ENCODE measurements around the gene AAR2.

AAR2 gene

DNA sequence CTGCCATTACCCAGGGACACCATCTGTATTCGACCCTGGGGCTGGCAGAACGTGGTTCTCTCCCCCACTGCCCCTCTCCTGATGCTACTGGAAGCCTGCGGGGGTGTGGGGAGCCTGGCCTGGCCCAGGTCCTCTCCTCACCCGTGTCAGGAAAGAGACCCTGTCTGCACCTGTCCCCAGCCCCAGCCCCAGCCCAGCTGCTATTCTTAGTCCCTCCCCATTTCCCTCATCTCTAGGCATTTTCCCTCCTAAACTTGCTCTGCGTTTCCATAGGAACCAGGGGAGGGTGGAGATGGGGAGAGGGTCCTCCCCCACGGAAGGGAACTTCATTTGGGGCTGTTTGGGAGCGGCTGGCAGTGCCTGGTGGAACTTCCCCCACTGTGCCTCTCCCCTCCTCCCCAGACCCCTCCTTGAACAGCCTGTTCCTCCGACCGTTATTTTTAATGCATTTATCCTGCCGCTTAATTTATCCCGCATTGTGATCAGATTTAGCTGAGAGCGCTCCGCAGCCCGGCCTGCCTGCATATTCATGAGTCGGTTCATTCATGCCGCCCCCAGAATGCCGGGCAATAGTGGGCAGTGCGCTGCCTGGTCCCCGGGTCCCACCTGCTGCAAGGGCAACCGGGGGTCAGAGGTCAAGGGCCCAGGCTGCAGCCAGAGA, 38.0 kb downstream of the AAR2 start:
- no peak for DNase-seq
- H3K27me3 ChIP-seq (replicated peaks) = peaks cover 13% of the 10 kb centered on the region
- in situ Hi-C loops (cut with HindIII; ENCODE audit: low pct_ligation_motif_present, low sequenced_read_pairs) = no loop called here
- TF ChIP-seq, protein P1, sequence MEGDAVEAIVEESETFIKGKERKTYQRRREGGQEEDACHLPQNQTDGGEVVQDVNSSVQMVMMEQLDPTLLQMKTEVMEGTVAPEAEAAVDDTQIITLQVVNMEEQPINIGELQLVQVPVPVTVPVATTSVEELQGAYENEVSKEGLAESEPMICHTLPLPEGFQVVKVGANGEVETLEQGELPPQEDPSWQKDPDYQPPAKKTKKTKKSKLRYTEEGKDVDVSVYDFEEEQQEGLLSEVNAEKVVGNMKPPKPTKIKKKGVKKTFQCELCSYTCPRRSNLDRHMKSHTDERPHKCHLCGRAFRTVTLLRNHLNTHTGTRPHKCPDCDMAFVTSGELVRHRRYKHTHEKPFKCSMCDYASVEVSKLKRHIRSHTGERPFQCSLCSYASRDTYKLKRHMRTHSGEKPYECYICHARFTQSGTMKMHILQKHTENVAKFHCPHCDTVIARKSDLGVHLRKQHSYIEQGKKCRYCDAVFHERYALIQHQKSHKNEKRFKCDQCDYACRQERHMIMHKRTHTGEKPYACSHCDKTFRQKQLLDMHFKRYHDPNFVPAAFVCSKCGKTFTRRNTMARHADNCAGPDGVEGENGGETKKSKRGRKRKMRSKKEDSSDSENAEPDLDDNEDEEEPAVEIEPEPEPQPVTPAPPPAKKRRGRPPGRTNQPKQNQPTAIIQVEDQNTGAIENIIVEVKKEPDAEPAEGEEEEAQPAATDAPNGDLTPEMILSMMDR (IDR thresholded peaks at IDR 0.05; ENCODE audit: low read depth, low read length, missing control alignments) = no peak
- no peak overlapping the region for H3K27ac ChIP-seq
- no peaks in the 10 kb centered on the region for H3K36me3 ChIP-seq (replicated peaks)
- H3K4me3 ChIP-seq (ENCODE audit: low read depth, low read length) = no peak overlapping the region

DNA sequence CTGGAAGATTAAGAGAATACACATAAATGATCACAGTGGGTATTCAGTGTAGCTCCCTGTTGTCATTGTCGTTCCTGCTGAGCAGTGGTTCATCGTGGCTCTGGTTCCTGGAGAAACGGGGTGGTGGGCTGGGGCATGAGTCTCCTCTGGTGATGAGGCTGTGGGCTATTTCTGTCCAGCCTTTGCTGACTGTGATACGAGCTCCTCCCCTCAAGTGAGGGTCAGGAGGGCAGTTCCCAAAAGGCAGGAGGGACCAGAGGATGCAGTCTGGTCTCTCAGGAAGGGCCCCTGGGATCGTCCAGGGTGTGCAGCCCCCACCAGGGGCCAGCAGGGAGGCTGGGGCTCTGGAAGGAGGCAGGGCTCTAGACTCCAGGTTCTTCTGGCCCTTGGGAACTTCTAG, 38.7 kb downstream of the AAR2 start:
- in situ Hi-C loops (cut with HindIII; ENCODE audit: low pct_ligation_motif_present, low sequenced_read_pairs) = no loop called here
- Histone ChIP-seq H3K4me3 (ENCODE audit: low read depth, low read length) (no peak overlapping the region), H3K36me3 (replicated peaks) (no peaks in the 10 kb centered on the region), H3K27ac (no peak overlapping the region), H3K27me3 (replicated peaks) (peaks cover 13% of the 10 kb centered on the region)
- no peak for DNase-seq
- TF ChIP-seq, protein P1 (IDR thresholded peaks at IDR 0.05; ENCODE audit: low read depth, low read length, missing control alignments) = no peak

DNA sequence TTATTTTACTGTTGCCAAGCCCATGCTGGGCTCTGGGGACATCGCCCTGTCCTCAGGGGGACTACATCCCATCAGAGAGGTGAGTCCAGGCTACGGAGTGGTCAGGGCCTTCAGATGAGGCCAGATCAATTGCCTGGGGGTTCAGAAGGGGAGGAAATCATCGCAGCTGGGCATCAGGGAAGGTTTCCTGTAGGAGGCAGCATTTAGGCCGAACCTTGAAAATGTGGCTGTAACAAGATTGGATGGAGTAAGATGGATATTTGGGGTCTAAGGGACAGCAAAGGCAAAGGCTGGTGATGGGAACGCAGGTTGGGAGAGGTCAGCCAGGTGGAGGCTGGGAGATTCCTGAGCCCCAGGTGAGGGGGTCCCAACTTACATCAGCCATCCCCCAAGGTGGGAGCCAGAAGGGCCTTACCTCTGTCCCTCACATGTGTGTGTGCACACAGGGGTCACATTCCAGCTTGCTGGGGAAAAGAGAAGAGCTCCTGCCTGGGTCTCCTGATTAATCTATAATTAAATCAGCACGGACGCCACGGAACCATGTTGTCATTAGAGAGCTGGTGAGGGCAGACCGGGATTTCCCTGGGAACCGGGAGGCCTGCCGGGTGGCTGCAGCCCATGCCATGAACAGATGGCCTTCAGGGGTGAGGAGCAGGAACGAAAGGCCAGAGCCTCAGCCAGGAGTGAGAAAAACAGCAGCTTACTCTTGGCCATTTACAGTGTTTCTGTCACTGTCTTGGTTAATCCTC, 39.3 kb downstream of the AAR2 start:
- DNase-seq = no peak
- no peak overlapping the region for H3K4me3 ChIP-seq (ENCODE audit: low read depth, low read length)
- peaks cover 13% of the 10 kb centered on the region for H3K27me3 ChIP-seq (replicated peaks)
- H3K27ac ChIP-seq = no peak overlapping the region
- no peaks in the 10 kb centered on the region for H3K36me3 ChIP-seq (replicated peaks)
- TF ChIP-seq, protein P1 (IDR thresholded peaks at IDR 0.05; ENCODE audit: low read depth, low read length, missing control alignments) = no peak
- in situ Hi-C loops (cut with HindIII; ENCODE audit: low pct_ligation_motif_present, low sequenced_read_pairs) = no loop called here

DNA sequence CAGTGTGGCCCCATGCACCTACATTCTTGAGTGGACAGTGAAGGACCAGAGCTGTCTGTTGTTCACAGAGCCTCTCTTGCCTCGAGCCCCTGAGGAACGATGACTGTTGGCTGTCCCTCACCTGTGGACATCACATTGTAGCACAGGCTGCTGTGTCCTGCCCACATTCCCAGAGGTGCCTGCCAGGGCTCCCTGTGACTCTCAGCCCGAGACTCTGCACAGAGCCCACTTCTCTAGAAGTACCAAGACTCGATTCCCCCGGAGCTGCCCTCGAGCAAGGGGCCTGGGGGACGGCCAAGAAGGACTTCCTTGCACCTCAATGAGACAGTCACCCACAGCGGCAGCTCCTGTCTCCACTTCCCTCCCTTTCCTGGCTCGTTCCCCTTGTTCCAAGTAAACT, 41.3 kb downstream of the AAR2 start:
- in situ Hi-C loops (cut with HindIII; ENCODE audit: low pct_ligation_motif_present, low sequenced_read_pairs) = no loop called here
- no peak overlapping the region for H3K27ac ChIP-seq
- H3K36me3 ChIP-seq (replicated peaks) = no peaks in the 10 kb centered on the region
- DNase-seq = no peak
- H3K27me3 ChIP-seq (replicated peaks) = peaks cover 13% of the 10 kb centered on the region
- no peak overlapping the region for H3K4me3 ChIP-seq (ENCODE audit: low read depth, low read length)
- TF ChIP-seq, protein P1 (IDR thresholded peaks at IDR 0.05; ENCODE audit: low read depth, low read length, missing control alignments) = no peak

DNA sequence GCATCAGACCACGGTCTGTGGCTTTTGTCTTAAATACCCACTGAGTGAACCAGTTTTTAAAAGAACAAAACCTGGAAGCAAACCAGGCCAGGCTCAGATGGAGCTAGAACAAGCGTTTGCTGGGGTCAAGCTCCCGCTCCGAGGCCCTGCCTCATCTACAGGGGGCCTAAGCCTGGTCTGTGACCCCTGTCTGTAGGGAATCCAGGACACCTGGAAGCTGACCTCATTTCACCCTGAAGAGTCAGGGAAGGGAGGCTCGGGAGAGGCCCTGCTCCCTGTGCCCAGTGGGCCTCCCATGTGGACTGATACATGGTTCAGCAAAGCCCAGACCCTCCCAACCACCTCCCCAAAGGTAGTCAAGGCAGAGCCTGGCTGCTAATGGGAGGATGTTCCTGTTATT, 43.1 kb downstream of the AAR2 start:
- TF ChIP-seq, protein P1 (IDR thresholded peaks at IDR 0.05; ENCODE audit: low read depth, low read length, missing control alignments) = no peak
- H3K27me3 ChIP-seq (replicated peaks) = peaks cover 4% of the 10 kb centered on the region
- H3K27ac ChIP-seq = no peak overlapping the region
- in situ Hi-C loops (cut with HindIII; ENCODE audit: low pct_ligation_motif_present, low sequenced_read_pairs) = no loop called here
- no peak overlapping the region for H3K4me3 ChIP-seq (ENCODE audit: low read depth, low read length)
- H3K36me3 ChIP-seq (replicated peaks) = no peaks in the 10 kb centered on the region
- DNase-seq = no peak
